WI38 (cell line): Measurements from ENCODE around the gene IGSF23.
"Not testable (repeated sequence)": the region's sequence is repeated elsewhere in the genome, so short reads cannot be mapped to it uniquely, and the experiment has no call there.

Source experiments
- H3K4me3 ChIP-seq: 2 replicates; pipeline ENCODE4 v1.5.1; 2011; ENCODE audit warnings: low read depth, mild to moderate bottlenecking, control low read depth, low read length
- CTCF ChIP-seq: IDR thresholded peaks from 2 replicates; pipeline ENCODE4 v1.5.1; 2012; ENCODE audit warnings: low read depth, mild to moderate bottlenecking, control low read depth, low read length

The IGSF23 gene

GRCh38 chr19:44662691-44663385 lies 49.5 kb downstream of the IGSF23 start:
- no peak for TF ChIP-seq CTCF
- no peak overlapping the region for H3K4me3 ChIP-seq

DNA sequence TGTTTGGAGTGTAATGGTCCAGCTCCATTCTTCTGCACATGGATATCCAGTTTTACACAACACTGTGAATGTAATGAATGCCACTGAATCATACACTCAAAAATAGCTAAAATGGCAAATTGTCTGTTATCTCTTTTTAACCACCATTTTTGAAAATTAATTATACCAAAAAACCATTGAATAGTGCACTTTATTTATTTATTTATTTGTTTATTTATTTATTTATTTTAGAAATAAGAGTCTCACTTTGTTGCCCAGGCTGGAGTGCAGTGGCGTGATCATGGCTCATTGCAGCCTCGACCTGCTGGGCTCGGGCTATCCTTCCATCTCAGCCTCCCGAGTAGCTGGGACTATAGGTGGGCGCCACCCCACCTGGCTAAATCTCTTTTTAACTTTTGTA lies 50.6 kb downstream of the IGSF23 start:
- no peak overlapping the region for H3K4me3 ChIP-seq
- no peak for TF ChIP-seq CTCF

DNA sequence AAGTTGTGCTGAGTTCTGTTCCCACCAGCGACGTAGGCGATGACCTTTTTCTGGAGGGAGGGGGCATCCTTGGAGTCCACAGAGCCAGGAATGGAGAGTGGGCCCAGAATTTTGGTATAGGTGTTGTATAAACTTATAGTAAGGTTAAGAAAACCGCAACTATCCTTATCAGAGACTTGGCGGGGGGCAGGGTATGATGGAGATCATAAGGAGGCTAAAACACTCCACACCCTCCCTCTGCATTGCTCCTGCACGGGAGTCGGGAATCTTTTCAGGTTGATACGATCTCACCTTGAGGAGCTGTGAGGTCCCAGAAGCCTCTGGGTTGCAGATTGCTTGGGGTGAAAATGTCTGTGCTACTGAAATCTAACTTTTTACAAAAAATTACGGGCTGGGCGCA lies 51.6 kb downstream of the IGSF23 start:
- TF ChIP-seq CTCF, result no peak

GRCh38 chr19:44666852-44667556 lies 53.6 kb downstream of the IGSF23 start:
- TF ChIP-seq CTCF, result no peak
- H3K4me3 ChIP-seq, result no peak overlapping the region

More for the DNA sequence above, 51.6 kb downstream of the IGSF23 start:
- H3K4me3 ChIP-seq, result no peak overlapping the region

- no peak overlapping the region for H3K4me3 ChIP-seq
- no peak for TF ChIP-seq CTCF
Observed at GRCh38 chr19:44668985-44669764, 55.8 kb downstream of the IGSF23 start.

- H3K4me3 ChIP-seq, result not testable (repeated sequence)
Observed at GRCh38 chr19:44670027-44670426, 56.7 kb downstream of the IGSF23 start.

DNA sequence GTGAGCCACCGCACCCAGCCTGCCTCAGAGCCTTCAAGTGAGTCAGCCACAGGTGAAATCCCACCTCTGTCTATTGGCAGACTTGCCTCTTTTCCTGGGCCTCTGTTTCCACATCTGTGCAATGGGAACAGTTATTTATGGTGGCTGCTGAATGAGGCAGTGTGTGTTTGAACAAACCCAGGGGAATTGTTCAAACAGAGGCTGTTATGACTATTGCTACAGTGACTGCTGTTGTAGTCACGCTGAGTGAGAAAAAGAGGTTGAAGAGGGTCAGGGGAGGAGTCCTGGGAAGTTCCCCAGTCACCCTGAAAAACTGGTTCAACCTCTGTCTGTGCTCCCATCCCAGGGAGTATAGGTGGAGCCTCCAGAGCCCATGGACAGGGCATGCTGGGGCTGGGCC lies 58.0 kb downstream of the IGSF23 start, which contains the start of gene CEACAM19:
Gene CEACAM19, plus strand, starts transcription at position 83 of the 400 bp plus-strand sequence. CDS start 450 bp downstream, outside the sequence.
- H3K4me3 ChIP-seq, result no peak within 1 kb of the TSS
- no peak for TF ChIP-seq CTCF
